Endothelial cell of umbilical vein (primary cell): ENCODE data around the gene AMN.

Experiments
- CTCF ChIP-seq, 2 donors: IDR thresholded peaks; 1 replicate in 1 of 2; 2 replicates in 1 of 2; pipeline ENCODE4 v1.5.1; 2011; ENCODE audit warnings: low read length in 2 of 2, mild to moderate bottlenecking in 2 of 2, moderate library complexity in 2 of 2, control low read depth in 1 of 2, inconsistent platforms in 1 of 2, low read depth in 1 of 2; ENCODE audit not compliant: insufficient read depth in 1 of 2; ENCODE audit errors: extremely low read depth in 1 of 2
- POLR2A ChIP-seq: IDR thresholded peaks from 2 replicates; pipeline ENCODE4 v1.6.1; 2012; ENCODE audit warnings: low read depth, mild to moderate bottlenecking, control low read depth, low read length

GRCh38 chr14:102910442-102910841, 12.0 kb upstream of the AMN start:
- TF ChIP-seq CTCF (IDR thresholded peaks at IDR 0.05; ENCODE audit: extremely low read depth in 1 of 2, insufficient read depth in 1 of 2, low read depth in 1 of 2, low read length in 2 of 2) (no peak), POLR2A (no peak)
